Left colon (tissue), 2 donors: Measurements from ENCODE around the gene EPS15. TPM values are rescaled to one million over a fixed set of nuclear protein-coding genes. Genes with fewer than 3 reads are reported as not detected.

Experiments
- ATAC-seq: fragments of 200-7000 bp; cut with Tn5 transposase; one replicate; pipeline ENCODE4 v1.9.1; 2020; ENCODE audit warnings: mild to moderate bottlenecking, moderate library complexity
- DNase-seq, 2 donors: peaks; one replicate each; pipeline ENCODE4 v3.0.0-alpha.2; 2020
- intact Hi-C, 2 donors: fragments of 100-400 bp; cut with DNase I in 1 of 2; cut with micrococcal nuclease in 1 of 2; formaldehyde crosslinking; loops; one replicate each; pipeline versions ENCODE4 v1.11.2 to v1.14.0; 2022; cut with DNase I, micrococcal nuclease
- total RNA-seq, 2 donors: library from RNA; stranded (reverse); fragmentation: NEBNext Ultra II Directional; extraction: Animal tissue kit (Norgen Biotek cat#: 25700); gene quantifications; one replicate each; pipeline ENCODE4 v1.2.1, GENCODE V29; 2021
- donor health status: DM: no; HTN: no; CAD: no.
- donor health status: DM: yes; HTN: yes; CAD: no.

The EPS15 gene
- total RNA-seq, 2 donors from 2014 or later: 48.7 to 55.6 TPM

- intact Hi-C loops: no loop called here
- DNase-seq (peak in 1 of 2 donors; percentile 47), ATAC-seq (peak; percentile 78)
Measured at GRCh38 chr1:51313961-51314777, 204.9 kb downstream of the EPS15 start.

- intact Hi-C loops: no loop called here
- peak; percentile 38 for ATAC-seq
- no peak for DNase-seq
Measured at GRCh38 chr1:51313268-51313852, 205.7 kb downstream of the EPS15 start.

GRCh38 chr1:51312718-51313117 is 206.3 kb downstream of the EPS15 start:
- ATAC-seq (no peak), DNase-seq (no peak)
- intact Hi-C loops: no loop called here

GRCh38 chr1:51311826-51312225 is 207.2 kb downstream of the EPS15 start:
- DNase-seq (no peak), ATAC-seq (no peak)
- intact Hi-C loops: no loop called here

- intact Hi-C loops: no loop called here
- DNase-seq (no peak), ATAC-seq (no peak)
Measured at GRCh38 chr1:51310871-51311613, 208.0 kb downstream of the EPS15 start.

GRCh38 chr1:51309291-51309690 is 209.8 kb downstream of the EPS15 start:
- no peak for DNase-seq
- intact Hi-C loops: no loop called here

GRCh38 chr1:51308636-51309035 is 210.4 kb downstream of the EPS15 start:
- DNase-seq (no peak), ATAC-seq (no peak)
- intact Hi-C loops: no loop called here

More at GRCh38 chr1:51309291-51309690, 209.8 kb downstream of the EPS15 start:
- ATAC-seq: no peak

- ATAC-seq: no peak
- no peak for DNase-seq
- intact Hi-C loops: no loop called here
Measured at GRCh38 chr1:51306950-51307349, 212.1 kb downstream of the EPS15 start.

GRCh38 chr1:51305371-51305823 is 213.7 kb downstream of the EPS15 start:
- intact Hi-C loops: no loop called here
- peak; percentile 92 for ATAC-seq
- peak; percentile 46 to 59 for DNase-seq

- intact Hi-C loops: no loop called here
- no peak for ATAC-seq
Measured at GRCh38 chr1:51304360-51304759, 214.7 kb downstream of the EPS15 start.

More at GRCh38 chr1:51304360-51304759, 214.7 kb downstream of the EPS15 start:
- no peak for DNase-seq

Other genes starting within 250 kb of the EPS15 start
- gene TTC39A, start 188.7 kb downstream of the EPS15 start, total RNA-seq: 100 to 1,000 TPM in 1 of 2 donors, 10 to 100 TPM in 1; 80.4 to 114 TPM
- 10 to 100 TPM; 51.2 to 52.2 TPM for gene OSBPL9, start 97.8 kb upstream of the EPS15 start, total RNA-seq